Measurements from ENCODE around the gene MBOAT2. TPM values are rescaled to one million over a fixed set of nuclear protein-coding genes. Genes with fewer than 3 reads are reported as not detected.

The MBOAT2 gene
- total and polyA plus RNA-seq, 2 of the 13 experiments (the other 11 are each of a cell fraction or from before 2014, with no cell fraction given) = 0.11 to 0.36 TPM

- in situ Hi-C loops (cut with HindIII; ENCODE audit: extremely low pct_ligation_motif_present, low pct_unique_long_range_greater_than_20kb) = no loop called here
- no peak for ATAC-seq
- Histone ChIP-seq H3K4me2 (ENCODE audit: low read depth, low read length) (no peak overlapping the region), H3K79me2 (ENCODE audit: insufficient read depth, low read length) (no peaks in the 10 kb centered on the region), H2AFZ (ENCODE audit: low read length) (no peak overlapping the region), H3K4me3 (replicated peaks in 1 of 3; ENCODE audit: insufficient read depth in 1 of 3, low read depth in 2 of 3, low read length in 3 of 3) (no peak overlapping the region), H3K27ac (ENCODE audit: extremely low read length, insufficient read depth, low read length) (no peak overlapping the region), H4K20me1 (ENCODE audit: insufficient read depth, low read length) (no peaks in the 10 kb centered on the region), H3K4me1 (ENCODE audit: insufficient read depth, low read length) (no peaks in the 10 kb centered on the region), H3K9me3 (ENCODE audit: low read length) (no peaks in the 10 kb centered on the region), H3K9ac (ENCODE audit: insufficient read depth, low read depth, low read length) (no peak overlapping the region), H3K27me3 (ENCODE audit: control insufficient read depth in 1 of 2, insufficient read depth in 2 of 2, low read length in 2 of 2) (peaks cover 0 to 30% of the 10 kb centered on the region in 2 experiments; a peak in 3 of 5 replicates), H3K36me3 (replicated peaks in 1 of 2; ENCODE audit: control insufficient read depth in 1 of 2, insufficient read depth in 2 of 2, low read length in 2 of 2) (no peaks in the 10 kb centered on the region)
- TF ChIP-seq BORCS8-MEF2B (CRISPR knock-in tag; IDR thresholded peaks at IDR 0.05) (no peak), ZNF441 (CRISPR knock-in tag; IDR thresholded peaks at IDR 0.05; ENCODE audit: borderline replicate concordance) (no peak), THAP8 (CRISPR knock-in tag; IDR thresholded peaks at IDR 0.05; ENCODE audit: borderline replicate concordance) (no peak), TOPORS (CRISPR knock-in tag; IDR thresholded peaks at IDR 0.05) (no peak)
- ChIA-PET POLR2A (no interaction called here), CTCF (ENCODE audit: low intra/inter-chr PET ratio, low total read pairs) (no interaction called here)
- intact Hi-C loops (cut with micrococcal nuclease; ENCODE audit: unreplicated experiment) = no loop called here
- no peak for FAIRE-seq
- no peak for DNase-seq (ENCODE audit: low spot score)
- no TSS peak for BruUV-seq (replicated peaks)
Measured at GRCh38 chr2:9031246-9031645, 27.8 kb upstream of the MBOAT2 start.

GRCh38 chr2:9030841-9031240, 27.4 kb upstream of the MBOAT2 start:
- H3K4me3 ChIP-seq (replicated peaks in 1 of 3; ENCODE audit: insufficient read depth in 1 of 3, low read depth in 2 of 3, low read length in 3 of 3) = no peak overlapping the region
- no peak for TF ChIP-seq ZNF253 (CRISPR knock-in tag; IDR thresholded peaks at IDR 0.05; ENCODE audit: borderline replicate concordance)
- TF ChIP-seq POGZ (CRISPR knock-in tag; IDR thresholded peaks at IDR 0.05) = no peak
- no peak for TF ChIP-seq HMGXB4 (CRISPR knock-in tag; IDR thresholded peaks at IDR 0.05; ENCODE audit: borderline replicate concordance in 1 of 2, low read depth in 1 of 2)
- no peak for TF ChIP-seq ZNF841 (CRISPR knock-in tag; IDR thresholded peaks at IDR 0.05; ENCODE audit: borderline replicate concordance)
- no peak for TF ChIP-seq HOXA3 (CRISPR knock-in tag; IDR thresholded peaks at IDR 0.05)
- no peak for TF ChIP-seq MATR3 (CRISPR knock-in tag; IDR thresholded peaks at IDR 0.05)
- H3K27me3 ChIP-seq (ENCODE audit: control insufficient read depth in 1 of 2, insufficient read depth in 2 of 2, low read length in 2 of 2) = peaks cover 0 to 30% of the 10 kb centered on the region in 2 experiments; a peak in 3 of 5 replicates
- no peak overlapping the region for H3K9ac ChIP-seq (ENCODE audit: insufficient read depth, low read depth, low read length)
- no peak for DNase-seq (ENCODE audit: low spot score)
- BruUV-seq (replicated peaks) = no TSS peak
- no peak for ATAC-seq
- no peaks in the 10 kb centered on the region for H3K36me3 ChIP-seq (replicated peaks in 1 of 2; ENCODE audit: control insufficient read depth in 1 of 2, insufficient read depth in 2 of 2, low read length in 2 of 2)
- H3K27ac ChIP-seq (ENCODE audit: extremely low read length, insufficient read depth, low read length) = no peak overlapping the region
- intact Hi-C loops (cut with micrococcal nuclease; ENCODE audit: unreplicated experiment) = no loop called here
- no peak overlapping the region for H3K4me2 ChIP-seq (ENCODE audit: low read depth, low read length)
- no peak for FAIRE-seq
- WGBS (ENCODE audit: low lambda C conversion rate) = 29% methylated on average over 4 of the region's 4 CpGs
- CTCF ChIA-PET (ENCODE audit: low intra/inter-chr PET ratio, low total read pairs) = no interaction called here
- in situ Hi-C loops (cut with HindIII; ENCODE audit: extremely low pct_ligation_motif_present, low pct_unique_long_range_greater_than_20kb) = no loop called here
- no peaks in the 10 kb centered on the region for H3K79me2 ChIP-seq (ENCODE audit: insufficient read depth, low read length)
- H4K20me1 ChIP-seq (ENCODE audit: insufficient read depth, low read length) = no peaks in the 10 kb centered on the region
- POLR2A ChIA-PET = no interaction called here
- no peak overlapping the region for H2AFZ ChIP-seq (ENCODE audit: low read length)
- no peaks in the 10 kb centered on the region for H3K4me1 ChIP-seq (ENCODE audit: insufficient read depth, low read length)
- H3K9me3 ChIP-seq (ENCODE audit: low read length) = no peaks in the 10 kb centered on the region

Measured in HepG2 (cell line).